ENCODE measurements around the gene GREM2.

GREM2 gene

DNA sequence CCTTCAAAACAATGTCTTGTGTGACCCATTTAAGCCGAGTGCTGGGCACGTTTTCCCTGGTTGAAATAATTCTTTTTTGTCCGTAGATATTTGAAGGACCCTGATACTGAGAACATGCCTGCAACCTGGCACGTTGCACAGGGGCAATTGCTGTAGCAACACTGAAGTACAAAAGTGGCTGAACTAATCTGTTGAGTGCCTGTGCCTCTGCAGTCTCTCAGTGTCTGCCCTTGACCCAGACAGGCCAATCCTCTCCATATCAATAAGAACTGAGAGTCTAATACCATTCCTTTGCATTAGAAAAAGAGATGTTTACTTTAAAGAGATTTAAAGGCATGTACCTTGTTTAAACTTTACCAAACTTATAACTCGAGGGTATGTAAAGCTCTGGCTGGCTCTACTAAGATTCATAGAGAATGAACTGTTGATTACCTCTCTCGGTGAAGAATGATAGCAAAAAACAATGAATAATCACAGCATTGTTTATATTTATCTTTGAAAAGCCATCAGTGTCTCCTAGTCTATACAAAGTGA, 2.4 kb downstream of the GREM2 start:
- DNase-seq, result no peak

DNA sequence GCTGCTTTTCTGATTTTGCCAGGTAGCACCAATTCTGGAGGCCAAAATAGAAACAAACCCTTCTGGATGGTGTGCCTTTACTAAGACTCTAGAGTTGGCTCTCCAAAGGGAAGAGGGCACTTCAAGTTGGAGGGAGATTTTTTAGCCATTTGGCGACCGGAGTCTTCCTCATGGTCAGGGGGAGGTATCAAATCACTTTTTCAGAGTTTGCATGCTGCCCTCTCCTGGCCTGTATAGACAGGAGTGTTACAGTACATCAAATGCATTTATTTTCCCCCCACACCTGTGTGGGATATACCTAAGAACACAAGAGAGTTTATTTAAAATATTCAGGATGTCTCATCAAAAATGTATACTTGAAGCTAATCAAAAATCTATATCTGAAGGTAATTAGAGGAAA, 3.2 kb downstream of the GREM2 start:
- DNase-seq, result no peak

DNA sequence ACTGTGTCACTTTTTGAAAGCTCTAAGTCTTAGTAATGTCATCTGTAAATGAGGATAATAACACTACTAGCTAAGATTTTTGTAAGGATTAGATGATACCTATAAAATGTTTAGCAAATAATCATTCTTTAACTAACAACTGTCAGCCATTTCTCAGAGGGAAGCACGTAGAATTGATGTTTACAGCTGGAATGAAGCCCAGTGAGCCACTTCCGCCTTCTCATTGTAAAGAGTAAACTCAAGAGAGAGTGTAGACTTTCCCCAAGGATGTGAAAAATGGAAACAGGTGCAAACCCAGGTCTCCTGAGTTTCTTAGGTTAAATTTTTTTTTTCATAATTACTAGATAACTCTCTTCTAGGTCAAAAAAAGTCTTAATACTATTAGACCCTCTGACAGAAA, 4.9 kb downstream of the GREM2 start:
- DNase-seq, result no peak

DNA sequence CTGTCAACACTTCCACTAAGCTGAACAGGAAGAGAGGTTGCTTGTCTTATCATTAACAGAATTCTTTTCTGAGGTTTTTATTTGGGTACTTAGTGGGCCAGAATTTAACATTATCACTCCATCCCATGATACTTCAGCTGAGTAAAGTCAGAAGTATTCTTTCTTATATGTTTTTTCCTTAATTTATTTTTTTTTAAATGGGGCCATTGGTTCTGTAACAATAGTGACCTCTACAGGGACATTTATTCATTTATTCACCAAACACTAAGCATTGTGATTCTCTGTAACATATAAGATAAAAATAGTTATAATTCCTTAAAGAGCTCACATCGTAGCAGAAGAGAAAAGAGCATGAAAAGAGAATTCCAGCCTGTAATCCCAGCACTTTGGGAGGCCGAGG, 9.8 kb downstream of the GREM2 start:
- DNase-seq, result no peak

DNA sequence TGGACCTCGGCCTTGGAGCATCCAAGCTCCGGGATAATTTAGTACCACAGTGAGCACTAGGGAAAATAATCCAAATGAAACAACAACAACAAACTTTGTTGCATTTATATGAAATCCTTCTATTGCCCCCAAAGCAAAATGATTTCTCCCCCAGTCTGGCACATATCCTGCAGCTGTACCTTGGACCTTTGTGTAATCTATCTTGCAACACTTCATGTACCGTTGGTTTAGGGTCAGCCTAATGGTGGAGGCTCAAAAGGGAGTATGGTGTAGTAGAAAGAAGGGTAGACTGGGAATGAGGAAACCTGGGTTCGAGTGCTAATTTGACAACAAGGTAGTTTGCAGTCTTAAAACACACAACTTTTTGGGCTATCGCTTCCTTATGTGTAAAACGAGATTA, 12.1 kb downstream of the GREM2 start:
- no peak for DNase-seq

DNA sequence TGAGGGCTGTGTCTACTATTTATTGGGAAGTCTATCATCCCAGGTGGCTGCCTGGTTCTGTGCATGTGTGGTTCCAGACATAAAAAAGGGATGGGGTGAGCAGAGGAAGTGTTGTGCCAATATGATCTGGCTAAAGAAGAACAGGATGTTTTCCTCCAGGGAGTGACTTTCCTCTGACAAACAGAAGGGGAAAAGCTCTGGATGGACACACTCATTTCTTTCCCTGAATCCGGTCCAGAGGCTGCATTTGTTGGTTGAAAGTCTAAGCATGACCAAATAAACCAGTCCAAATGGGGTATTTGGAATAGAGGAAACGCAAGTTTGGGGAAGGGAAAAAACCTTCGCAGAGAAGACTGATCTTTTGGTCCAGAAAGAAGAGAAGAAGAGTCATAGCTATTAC, 12.7 kb downstream of the GREM2 start:
- no peak for DNase-seq

DNA sequence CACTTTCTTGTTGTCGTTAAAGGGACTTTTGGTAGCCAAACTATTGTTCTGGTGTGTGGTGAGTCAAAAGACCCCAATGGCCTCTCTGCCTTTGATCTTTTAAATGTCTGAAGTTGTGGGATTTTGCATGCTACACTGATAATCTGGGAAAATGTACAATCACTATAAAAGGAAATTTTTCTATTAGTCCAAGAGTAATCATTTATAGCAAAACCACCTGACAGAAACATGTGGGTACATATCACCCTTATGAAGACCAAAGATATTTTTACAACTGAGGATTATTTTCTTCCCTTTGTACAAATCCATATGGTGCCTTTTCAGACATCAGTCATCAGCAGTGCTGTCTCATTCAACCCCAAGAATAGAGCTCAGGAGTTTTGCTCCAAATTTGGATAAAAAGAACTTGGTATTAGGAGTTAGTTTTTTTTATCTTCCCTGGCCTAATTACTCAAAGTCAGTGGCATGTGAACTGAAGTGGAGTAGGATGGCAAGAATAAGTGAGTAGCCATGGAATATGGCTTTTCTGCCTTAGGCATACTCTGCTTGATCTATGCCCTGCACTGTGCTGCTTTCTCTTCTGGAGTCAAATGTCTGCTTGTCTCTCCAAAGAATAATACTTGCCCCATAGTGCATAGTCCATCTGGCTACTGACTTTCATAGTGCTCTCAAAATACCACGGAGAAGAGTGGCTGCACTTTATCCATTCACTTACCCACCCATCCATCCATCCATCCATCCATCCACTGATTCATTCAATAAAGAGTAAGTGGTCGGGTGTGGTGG, 13.5 kb downstream of the GREM2 start:
- DNase-seq, result no peak

DNA sequence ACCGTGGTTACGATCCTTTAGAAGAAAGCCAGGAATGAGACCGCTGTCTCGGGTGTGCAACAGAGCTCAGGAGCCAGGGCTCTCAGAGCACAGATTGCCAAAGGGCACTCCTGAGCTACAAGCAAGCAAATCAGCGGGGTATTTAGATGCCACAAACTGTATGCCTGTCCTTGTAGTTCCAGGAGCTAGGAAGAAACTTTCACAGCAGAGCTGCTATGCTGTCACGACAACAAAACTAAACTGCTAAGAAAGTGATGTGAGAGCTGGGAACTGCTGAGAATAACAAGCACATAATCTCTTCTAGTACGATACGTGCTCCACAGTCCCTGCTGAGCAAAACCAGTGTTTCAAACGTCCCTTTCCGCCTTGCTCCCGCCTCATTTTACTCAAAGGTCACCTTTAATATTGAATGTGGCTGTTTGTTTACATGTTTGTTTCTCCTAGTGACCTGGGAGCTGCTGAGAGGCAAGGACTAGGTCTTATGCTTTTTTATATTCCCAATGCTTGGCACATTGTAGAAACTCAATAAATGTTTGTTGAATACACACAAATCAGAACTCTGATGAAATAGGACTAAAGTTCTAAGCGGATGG, 14.7 kb downstream of the GREM2 start:
- DNase-seq, result no peak

DNA sequence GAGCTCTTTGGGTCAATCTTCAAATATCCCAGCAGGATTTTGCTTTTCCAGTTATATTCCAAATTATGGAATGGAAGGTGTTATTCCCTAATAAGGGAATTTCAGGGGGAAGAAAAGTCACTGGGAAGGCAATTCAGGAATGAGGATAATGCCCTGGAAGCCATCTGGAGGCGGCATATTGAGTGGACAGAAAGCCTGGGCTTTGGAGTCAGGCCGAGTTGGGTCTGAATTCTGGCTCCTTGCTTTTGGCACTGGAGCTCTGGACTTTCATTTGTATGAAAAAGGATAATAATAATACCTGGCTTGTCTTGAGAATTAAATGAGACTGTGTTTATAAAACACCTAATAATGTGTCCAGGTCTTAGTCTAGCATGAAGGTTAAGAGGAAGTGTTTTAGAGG, 16.5 kb downstream of the GREM2 start:
- no peak for DNase-seq

DNA sequence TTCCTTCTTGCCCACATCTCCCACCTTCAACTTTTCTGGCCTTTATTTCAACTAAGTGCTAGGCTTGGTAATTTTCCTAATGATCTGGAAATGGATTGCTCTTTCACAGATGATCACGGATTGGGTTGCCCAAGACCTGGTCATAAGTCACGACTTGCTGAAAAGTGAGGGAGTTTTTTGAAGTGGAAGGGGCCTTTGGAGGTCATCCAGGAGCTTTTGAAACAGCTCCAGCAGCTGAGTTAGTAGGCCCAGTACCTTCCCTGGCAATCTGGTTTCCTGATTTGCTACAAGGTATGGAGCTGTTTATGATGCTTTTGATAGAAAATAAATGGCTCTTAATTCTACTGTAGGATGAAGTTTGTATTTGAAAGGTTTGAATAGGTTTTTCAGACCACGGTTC, 20.4 kb downstream of the GREM2 start:
- DNase-seq, result no peak

DNA sequence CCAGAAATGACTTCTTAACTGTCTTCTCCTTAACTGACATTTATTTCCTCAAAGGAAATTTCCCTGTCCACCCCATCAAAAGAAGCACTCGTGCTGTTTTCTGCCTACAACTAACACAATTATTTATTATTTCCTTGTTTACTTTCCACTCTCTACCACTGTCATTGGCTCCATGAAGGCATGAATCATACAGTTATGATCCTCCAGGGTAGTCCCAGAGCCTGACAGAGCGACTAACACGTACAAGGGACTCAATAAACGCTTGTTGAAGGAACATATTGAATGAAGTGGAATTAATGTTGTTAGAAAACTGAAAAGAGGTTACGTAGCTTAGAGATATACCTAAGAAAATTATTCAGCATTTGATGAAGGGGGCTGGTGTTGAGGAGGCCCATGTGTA, 20.9 kb downstream of the GREM2 start:
- no peak for DNase-seq

DNA sequence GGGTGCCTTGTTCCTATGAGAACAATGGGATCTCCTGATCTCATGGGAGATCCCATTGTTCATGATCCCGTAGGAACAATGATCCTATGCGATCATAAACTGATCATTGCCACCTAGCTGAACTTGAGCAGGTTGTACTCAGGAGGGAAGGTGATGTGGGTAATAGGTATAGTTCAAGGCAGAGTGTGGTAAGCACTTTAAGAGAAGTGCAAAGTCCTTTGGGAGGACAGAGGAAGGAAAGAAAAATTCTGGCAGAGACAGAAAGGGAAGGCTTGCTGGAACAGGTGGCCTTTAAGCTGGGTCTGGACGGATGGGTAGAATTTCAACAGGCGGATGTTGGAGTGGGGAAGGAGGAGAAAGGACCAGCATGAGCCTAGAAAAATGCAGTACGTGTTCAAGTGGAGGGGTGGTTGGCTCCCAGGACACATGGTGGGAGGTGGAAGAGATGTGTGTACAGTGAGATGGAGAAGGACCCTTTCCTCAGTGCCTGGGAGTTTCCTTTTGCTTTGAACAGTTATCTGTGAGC, 22.3 kb downstream of the GREM2 start:
- DNase-seq, result no peak

DNA sequence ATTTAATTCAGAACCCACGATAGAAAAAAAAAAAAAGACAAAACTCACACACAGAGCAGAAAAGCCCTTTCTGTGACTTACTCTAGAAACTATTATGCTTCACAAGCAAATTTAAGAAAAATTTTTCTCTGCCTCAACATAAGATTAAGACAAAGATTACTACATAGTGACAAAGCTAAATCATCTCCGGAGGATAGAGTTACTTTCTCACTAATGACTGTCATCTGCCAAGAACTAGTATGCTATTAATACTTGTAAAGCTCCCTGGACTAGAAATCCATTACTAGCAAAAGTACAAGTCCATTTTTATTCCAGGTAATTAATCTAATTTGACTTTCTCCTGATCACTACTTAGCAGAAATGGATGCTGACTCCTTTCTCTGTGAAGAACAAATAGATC, 25.9 kb downstream of the GREM2 start:
- no peak for DNase-seq

DNA sequence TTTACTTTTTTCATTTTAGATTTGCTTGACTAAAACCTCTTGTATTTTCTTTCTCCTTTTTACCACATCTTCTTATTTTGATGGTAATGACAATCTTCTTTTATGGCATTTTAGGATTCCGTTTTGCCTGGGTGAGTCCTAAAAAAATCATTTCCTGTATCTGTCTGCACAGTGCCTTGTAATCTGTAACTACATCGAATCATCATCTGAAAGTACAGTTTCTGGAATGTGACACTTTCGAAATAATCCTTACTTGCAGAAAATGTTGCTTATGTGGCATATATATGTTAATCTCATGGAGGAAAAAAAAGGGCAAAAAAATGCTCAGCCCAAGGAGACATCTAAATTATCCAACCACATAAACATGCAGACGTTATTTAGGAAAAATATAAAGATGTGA, 29.0 kb downstream of the GREM2 start:
- DNase-seq, result no peak

DNA sequence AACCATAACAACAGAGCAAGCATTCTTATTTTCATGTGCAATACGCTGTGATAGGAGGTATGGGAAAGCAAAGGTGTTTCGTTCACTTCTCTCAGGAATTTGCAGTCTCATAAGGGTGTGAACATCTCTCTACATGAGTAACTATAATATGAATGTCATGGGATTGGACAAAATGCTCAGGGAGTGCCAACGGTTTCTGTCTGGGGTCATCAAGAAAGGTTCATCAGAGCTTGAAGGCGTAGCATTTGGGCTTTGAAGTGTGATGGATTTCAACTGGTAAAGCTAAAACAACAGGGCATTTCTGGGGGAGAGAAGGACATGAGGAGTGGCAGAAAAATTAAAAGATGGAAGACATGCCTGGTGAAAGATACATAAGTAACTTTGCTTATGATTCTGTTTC, 32.4 kb downstream of the GREM2 start:
- DNase-seq, result no peak

DNA sequence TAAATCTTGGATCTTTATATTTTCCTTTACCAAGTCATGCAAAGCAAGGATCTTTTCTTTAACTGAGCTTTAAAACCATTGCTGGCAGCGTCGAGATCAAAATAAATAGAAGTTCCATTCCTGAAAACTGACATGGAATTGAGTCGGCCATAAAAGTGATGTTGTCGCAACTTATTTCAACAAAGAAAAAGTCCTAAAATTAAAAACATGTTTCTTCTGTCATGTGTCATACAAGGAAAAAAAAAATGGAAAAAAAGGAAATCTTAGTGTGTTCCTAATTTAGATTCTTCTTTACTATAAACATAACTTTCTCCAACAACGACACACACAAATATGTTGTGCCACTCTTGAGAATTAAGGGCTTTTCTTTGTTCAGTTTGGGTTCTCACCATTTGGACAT, 34.9 kb downstream of the GREM2 start:
- DNase-seq, result no peak

DNA sequence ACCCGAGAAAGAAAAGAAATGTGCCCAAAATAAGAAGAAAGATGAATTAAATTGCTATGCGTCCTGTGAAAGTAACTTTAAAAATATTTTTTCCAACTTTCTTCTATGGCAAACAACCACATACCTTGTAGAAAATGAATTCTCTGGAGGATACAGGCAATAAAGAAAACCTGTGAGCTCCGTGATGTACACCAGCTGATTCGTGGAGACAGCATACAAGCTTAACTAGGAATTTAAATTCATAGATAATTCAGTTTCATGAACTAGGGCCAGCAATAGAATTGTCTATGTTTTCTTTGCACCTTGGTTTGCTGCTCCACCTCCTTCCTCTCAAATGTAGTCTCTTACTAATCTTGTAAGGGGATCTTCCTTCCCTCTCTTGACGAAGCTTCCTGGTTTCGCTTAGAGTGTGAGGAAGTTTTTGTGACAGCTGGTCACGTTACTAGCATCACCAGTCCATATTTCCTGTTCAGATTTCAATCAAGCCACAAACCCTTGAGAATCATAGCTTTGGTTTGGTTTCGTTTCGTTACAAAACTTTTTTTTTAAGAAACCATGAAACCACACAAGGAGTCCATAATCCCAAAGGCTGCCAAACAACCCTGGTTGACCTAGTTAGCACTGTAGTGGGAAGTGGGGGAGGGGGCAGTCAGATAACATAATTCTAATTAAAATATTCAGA, 35.8 kb downstream of the GREM2 start:
- DNase-seq, result no peak

DNA sequence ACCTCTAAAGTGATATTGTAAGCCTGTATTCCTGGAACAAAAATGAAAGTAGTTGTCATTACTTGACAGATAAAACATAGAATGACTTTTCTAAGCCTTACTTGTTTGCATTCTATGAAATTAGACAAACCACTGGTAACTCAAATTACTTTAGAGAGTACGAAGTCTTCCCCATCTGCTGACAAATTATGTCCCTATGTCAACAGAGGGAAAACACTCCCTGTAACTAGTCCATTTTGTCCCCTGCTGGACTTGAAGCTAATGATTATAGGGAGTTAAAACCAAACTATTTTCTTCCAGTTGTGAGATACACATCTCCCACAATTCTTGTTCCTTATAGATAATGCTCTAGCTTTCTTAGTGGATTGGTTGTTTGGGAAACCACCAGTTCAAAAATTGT, 39.6 kb downstream of the GREM2 start:
- DNase-seq, result no peak

DNA sequence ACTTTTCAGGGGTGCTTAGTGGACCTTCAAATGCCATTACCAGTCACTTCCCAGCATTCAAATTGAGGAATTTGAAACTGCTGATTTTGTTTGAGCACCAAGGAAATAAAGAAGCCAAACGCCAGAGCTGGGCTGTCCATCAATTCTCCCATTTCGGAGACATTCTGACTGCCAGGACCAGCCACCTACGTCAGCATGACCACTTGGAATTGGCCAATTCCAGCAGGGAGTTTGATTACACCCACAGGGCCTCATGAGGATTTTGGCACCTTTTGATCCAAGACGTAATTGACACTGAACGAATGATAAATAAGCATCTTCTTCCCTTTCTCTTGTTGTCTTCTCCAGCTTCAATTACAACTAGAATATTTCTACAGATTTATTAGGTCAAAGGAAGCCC, 40.2 kb downstream of the GREM2 start:
- no peak for DNase-seq

DNA sequence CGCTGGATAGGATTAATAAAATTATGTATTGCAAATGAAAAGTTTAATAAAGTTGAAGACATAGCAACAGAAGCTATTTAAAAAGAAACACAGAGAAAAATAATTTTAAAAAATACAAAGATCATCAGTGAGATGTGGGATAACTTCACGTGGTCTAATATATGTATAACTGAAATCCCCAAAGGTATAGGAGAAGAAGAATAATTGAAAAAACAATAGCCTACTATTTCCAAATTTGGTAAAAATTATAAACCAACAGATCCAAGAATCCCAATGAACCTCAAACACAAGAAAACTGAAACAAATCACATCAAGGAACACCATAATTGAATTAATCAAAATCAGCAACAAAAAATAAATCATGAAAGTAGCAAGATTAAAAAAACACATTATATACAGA, 44.9 kb downstream of the GREM2 start:
- no peak for DNase-seq

DNA sequence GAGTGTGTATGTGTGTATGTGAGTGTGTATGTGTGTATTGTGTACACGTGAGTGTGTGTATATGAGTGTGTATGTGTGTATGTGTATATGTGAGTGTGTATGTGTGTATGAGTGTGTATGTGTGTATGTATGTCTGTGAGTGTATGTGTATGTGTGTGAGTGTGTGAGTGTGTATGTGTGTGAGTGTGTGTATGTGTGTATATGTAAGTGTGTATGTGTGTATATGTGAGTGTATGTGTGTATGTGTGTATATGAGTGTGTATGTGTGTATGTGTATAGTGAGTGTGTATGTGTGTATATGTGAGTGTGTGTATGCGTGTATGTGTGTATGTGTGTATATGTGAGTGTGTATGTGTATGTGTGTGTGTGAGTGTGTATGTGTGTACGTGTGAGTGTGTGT, 49.2 kb downstream of the GREM2 start:
- DNase-seq, result no peak

DNA sequence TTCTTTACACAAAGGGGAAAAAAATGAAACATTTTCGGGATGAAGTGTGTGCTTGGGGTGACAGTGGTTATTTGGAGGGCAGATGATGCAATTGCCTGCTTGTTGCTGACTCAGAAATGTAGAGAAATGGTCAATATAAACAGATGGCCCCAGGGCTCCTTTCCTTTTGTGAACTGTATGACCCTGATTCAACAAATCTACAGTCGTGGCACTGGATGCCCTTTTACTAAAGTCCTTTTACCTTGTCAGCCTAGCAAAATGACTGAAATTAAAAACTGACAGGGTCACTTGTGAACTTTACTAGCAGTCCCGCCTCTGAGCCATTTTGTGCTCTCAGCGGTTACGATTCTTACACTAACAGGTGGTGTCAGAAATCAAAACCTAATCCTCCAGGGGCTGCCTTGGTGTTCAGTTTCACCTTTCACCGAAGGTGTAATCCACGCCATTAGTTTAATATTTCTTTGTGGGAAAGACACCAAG, 49.8 kb downstream of the GREM2 start:
- no peak for DNase-seq

DNA sequence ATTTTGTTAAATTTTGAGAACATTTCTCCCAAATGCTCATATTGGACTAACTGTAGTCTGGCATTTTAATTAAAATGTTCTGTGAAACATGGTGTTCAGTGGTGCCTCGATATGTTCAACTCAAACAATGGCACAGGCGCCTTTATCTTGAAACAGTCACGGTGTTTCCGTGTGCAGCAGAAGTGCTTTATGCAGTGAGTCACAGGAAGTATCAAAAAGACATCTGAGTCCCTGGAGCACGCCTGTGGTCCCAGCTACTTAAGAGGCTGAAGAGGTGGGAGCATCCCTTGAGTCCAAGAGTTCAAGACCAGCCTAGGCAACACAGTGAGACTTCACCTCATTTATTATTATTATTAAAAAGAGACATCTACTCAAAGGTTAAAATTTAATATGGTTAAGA, 52.2 kb downstream of the GREM2 start:
- DNase-seq, result no peak

DNA sequence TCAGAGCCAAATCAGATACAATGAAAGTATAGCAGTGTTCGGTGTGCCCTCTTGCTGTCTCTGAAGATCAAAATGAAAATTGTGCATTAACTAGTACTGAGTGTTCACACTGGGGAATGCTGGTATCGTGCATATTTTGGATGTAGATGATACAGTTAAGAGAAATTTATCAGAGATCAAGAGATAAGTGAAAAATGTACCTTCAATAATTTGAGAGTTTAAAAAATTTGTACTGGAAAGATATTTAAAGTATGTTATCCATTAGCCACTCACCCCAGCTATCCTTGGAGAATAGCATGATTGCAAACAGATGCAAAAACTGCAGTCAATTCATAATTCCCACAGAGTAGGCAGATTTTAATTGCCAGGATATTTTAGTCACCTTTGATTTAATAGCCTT, 56.4 kb downstream of the GREM2 start:
- DNase-seq, result no peak

Measured in activated CD4-positive, alpha-beta T cell treated with anti-CD3 and anti-CD28 coated beads, Interleukin-2, amount 50 U/mL, for 4 hours (primary cell).